ENCODE measurements around the gene RXRA.

DNA sequence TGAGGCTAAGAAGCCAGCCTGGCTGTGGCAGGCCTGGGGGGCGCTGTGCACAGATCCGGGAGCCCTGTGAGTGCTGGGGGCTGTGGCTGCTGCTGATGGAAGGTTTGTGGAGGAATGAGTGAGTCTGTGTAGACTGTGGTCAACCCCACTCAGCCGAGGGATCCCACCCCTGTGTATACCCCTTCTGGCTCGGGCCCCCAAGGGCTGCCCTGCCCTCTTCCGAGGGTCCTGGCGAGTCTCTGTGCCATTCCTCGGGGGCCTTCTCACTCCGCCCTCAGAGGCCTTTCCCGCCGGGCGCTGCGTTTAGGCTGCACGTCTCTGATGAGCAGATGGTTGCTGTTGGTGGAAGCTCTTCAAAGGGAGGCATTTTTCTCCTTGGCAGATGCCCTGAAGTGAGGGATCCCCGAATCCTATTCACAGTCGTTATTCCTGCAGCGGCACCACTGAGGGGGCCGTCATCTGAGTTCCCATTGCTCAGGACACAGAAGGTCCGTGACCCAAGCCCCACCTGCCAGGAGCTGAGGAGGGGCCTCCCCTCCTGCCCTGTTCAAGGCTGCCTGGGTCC lies 94.1 kb downstream of the RXRA start:
- TF ChIP-seq EZH2 (conservative IDR thresholded peaks at IDR 0.05; ENCODE audit: low read depth, low read length): no peak
- no peak for TF ChIP-seq FOXA1 (IDR thresholded peaks at IDR 0.05)
- TF ChIP-seq FOXA1 (CRISPR knock-in tag; IDR thresholded peaks at IDR 0.05): no peak
- no peak for TF ChIP-seq KDM1A (CRISPR knock-in tag; IDR thresholded peaks at IDR 0.05)
- no peak for TF ChIP-seq PCBP2 (optimal IDR thresholded peaks at IDR 0.05; ENCODE audit: low read depth, low read length, poor library complexity, severe bottlenecking)
- TF ChIP-seq MXI1 (IDR thresholded peaks at IDR 0.05; ENCODE audit: borderline replicate concordance, low read depth, low read length): no peak
- TF ChIP-seq ZNF10 (CRISPR knock-in tag; IDR thresholded peaks at IDR 0.05; ENCODE audit: borderline replicate concordance, low read depth): no peak
- no peak for TF ChIP-seq MEIS1 (CRISPR knock-in tag; IDR thresholded peaks at IDR 0.05; ENCODE audit: borderline replicate concordance)
- TF ChIP-seq, protein P1, sequence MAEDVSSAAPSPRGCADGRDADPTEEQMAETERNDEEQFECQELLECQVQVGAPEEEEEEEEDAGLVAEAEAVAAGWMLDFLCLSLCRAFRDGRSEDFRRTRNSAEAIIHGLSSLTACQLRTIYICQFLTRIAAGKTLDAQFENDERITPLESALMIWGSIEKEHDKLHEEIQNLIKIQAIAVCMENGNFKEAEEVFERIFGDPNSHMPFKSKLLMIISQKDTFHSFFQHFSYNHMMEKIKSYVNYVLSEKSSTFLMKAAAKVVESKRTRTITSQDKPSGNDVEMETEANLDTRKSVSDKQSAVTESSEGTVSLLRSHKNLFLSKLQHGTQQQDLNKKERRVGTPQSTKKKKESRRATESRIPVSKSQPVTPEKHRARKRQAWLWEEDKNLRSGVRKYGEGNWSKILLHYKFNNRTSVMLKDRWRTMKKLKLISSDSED (CRISPR knock-in tag; IDR thresholded peaks at IDR 0.05): no peak
- TF ChIP-seq, protein P2, sequence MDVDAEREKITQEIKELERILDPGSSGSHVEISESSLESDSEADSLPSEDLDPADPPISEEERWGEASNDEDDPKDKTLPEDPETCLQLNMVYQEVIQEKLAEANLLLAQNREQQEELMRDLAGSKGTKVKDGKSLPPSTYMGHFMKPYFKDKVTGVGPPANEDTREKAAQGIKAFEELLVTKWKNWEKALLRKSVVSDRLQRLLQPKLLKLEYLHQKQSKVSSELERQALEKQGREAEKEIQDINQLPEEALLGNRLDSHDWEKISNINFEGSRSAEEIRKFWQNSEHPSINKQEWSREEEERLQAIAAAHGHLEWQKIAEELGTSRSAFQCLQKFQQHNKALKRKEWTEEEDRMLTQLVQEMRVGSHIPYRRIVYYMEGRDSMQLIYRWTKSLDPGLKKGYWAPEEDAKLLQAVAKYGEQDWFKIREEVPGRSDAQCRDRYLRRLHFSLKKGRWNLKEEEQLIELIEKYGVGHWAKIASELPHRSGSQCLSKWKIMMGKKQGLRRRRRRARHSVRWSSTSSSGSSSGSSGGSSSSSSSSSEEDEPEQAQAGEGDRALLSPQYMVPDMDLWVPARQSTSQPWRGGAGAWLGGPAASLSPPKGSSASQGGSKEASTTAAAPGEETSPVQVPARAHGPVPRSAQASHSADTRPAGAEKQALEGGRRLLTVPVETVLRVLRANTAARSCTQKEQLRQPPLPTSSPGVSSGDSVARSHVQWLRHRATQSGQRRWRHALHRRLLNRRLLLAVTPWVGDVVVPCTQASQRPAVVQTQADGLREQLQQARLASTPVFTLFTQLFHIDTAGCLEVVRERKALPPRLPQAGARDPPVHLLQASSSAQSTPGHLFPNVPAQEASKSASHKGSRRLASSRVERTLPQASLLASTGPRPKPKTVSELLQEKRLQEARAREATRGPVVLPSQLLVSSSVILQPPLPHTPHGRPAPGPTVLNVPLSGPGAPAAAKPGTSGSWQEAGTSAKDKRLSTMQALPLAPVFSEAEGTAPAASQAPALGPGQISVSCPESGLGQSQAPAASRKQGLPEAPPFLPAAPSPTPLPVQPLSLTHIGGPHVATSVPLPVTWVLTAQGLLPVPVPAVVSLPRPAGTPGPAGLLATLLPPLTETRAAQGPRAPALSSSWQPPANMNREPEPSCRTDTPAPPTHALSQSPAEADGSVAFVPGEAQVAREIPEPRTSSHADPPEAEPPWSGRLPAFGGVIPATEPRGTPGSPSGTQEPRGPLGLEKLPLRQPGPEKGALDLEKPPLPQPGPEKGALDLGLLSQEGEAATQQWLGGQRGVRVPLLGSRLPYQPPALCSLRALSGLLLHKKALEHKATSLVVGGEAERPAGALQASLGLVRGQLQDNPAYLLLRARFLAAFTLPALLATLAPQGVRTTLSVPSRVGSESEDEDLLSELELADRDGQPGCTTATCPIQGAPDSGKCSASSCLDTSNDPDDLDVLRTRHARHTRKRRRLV (CRISPR knock-in tag; IDR thresholded peaks at IDR 0.05): no peak
- TF ChIP-seq, protein P3, sequence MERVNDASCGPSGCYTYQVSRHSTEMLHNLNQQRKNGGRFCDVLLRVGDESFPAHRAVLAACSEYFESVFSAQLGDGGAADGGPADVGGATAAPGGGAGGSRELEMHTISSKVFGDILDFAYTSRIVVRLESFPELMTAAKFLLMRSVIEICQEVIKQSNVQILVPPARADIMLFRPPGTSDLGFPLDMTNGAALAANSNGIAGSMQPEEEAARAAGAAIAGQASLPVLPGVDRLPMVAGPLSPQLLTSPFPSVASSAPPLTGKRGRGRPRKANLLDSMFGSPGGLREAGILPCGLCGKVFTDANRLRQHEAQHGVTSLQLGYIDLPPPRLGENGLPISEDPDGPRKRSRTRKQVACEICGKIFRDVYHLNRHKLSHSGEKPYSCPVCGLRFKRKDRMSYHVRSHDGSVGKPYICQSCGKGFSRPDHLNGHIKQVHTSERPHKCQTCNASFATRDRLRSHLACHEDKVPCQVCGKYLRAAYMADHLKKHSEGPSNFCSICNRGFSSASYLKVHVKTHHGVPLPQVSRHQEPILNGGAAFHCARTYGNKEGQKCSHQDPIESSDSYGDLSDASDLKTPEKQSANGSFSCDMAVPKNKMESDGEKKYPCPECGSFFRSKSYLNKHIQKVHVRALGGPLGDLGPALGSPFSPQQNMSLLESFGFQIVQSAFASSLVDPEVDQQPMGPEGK (CRISPR knock-in tag; IDR thresholded peaks at IDR 0.05): no peak
